Endodermal cell (in vitro differentiated cells): ENCODE measurements around the gene NUCKS1. TPM values are rescaled to one million over a fixed set of nuclear protein-coding genes. Genes with fewer than 3 reads are reported as not detected.

Experiments used
- DNase-seq: peaks from one replicate; pipeline ENCODE4 v3.0.0-alpha.2; 2017
- H3K27ac ChIP-seq: 2 replicates; pipeline ENCODE4 v1.5.1; 2013; ENCODE audit warnings: mild to moderate bottlenecking, low read depth, low read length, moderate library complexity
- H3K27me3 ChIP-seq: 2 replicates; pipeline ENCODE4 v1.6.1; 2013; ENCODE audit warnings: mild to moderate bottlenecking, low read length, moderate library complexity; ENCODE audit not compliant: insufficient read depth, control insufficient read depth, poor library complexity, severe bottlenecking
- H3K36me3 ChIP-seq: 2 replicates; pipeline ENCODE4 v1.7.0; 2013; ENCODE audit warnings: mild to moderate bottlenecking, low read length, moderate library complexity; ENCODE audit not compliant: control insufficient read depth, insufficient read depth
- H3K4me1 ChIP-seq: one replicate; pipeline ENCODE4 v1.7.0; 2013; ENCODE audit warnings: low read length; ENCODE audit not compliant: control insufficient read depth, insufficient read depth
- H3K4me3 ChIP-seq: 2 replicates; pipeline ENCODE4 v1.5.1; 2013; ENCODE audit warnings: mild to moderate bottlenecking, low read length, moderate library complexity
- H3K9ac ChIP-seq: 2 replicates; pipeline ENCODE4 v1.6.1; 2013; ENCODE audit warnings: mild to moderate bottlenecking, low read length, moderate library complexity; ENCODE audit not compliant: poor library complexity, severe bottlenecking; ENCODE audit errors: extremely low read depth
- H3K9me3 ChIP-seq: 2 replicates; pipeline ENCODE4 v1.6.1; 2013; ENCODE audit warnings: mild to moderate bottlenecking, low read length, moderate library complexity; ENCODE audit not compliant: control insufficient read depth
- H3K27ac Mint-ChIP-seq: 2 replicates; pipeline ENCODE4 v1.8.0; 2020; ENCODE audit warnings: mixed read lengths
- H3K27me3 Mint-ChIP-seq: 2 replicates; pipeline ENCODE4 v1.8.0; 2021; ENCODE audit warnings: mild to moderate bottlenecking, mixed read lengths; ENCODE audit not compliant: insufficient read depth
- H3K36me3 Mint-ChIP-seq: 2 replicates; pipeline ENCODE4 v1.8.0; 2020; ENCODE audit warnings: low read depth, mixed read lengths
- H3K4me1 Mint-ChIP-seq: 2 replicates; pipeline ENCODE4 v1.8.0; 2020; ENCODE audit warnings: mixed read lengths
- H3K4me3 Mint-ChIP-seq: 2 replicates; pipeline ENCODE4 v1.8.0; 2020; ENCODE audit warnings: mild to moderate bottlenecking, moderate library complexity, mixed read lengths
- H3K9me3 Mint-ChIP-seq: 2 replicates; pipeline ENCODE4 v1.8.0; 2020; ENCODE audit warnings: mild to moderate bottlenecking, mixed read lengths
- WGBS, 2 experiments: methylation state at CpG; one replicate each; pipeline versions ENCODE4 v1.1.5 to v1.1.7; 2013; ENCODE audit warnings: missing lambda C conversion rate in 2 of 2, mixed read lengths in 1 of 2; ENCODE audit not compliant: insufficient coverage in 1 of 2, insufficient read length in 1 of 2; 5-methylcytosine and 5-hydroxymethylcytosine counted together
- total RNA-seq, 2 donors: library from RNA; stranded (reverse); fragmentation: NEBNext Ultra II Directional in 1 of 2; extraction: Animal tissue kit (Norgen Biotek cat#: 25700) in 1 of 2; gene quantifications; 2 replicates in 1 of 2; 3 replicates in 1 of 2; pipeline ENCODE4 v1.2.1, GENCODE V29; 2021
- TF ChIP-seq, protein P1 (sequence below): fragments of 200-600 bp; sonication (generic); conservative IDR thresholded peaks from 2 replicates; pipeline ENCODE4 v1.5.0; 2021; ENCODE audit warnings: antibody characterized with exemption, mild to moderate bottlenecking

NUCKS1 gene
- total RNA-seq, 2 donors from 2014 or later = 380 to 532 TPM

DNA sequence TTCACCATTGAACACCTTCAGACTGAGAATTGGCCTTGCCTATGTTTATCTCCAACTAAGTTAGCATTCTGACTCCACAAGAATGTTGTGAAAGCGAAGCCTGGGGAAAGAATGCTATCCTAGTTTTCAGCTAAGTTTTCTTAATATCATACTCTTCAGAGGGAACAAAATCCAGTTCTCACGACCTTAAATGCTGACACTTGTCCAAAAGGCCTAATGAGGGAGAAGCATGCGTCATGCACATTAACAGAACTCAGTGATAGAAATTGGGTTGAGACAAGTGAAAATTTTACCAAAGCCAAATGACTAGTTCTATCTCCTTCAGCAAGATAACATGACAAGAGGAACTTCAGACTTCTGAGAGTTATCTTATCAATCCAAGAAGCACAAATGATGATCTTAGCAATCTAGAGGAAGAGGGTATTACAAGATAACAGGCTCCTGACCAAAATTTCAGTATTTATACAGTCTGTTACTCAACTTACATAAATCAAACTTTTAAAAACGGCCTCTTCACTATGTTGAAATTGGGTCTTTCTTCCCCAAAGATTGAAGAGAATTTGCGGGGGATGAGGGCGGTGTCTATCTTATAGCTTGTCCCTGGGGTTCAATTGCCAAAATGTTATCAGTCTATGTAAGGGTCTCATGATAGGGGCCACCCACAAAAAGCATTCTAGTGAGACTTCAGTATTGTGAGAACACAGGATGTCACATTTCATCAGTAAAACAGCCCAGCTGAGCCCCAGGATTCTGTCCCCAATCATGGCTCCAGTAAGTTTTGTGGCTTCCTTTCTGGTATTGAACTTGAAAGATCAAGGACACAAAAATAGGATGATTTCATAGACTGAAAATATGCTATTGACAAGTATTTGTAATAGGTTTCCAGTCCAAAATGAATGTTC, 43.1 kb downstream of the NUCKS1 start:
- peak overlapping the region; percentile 18 for H3K9ac ChIP-seq
- H3K4me3 ChIP-seq = no peak overlapping the region
- no peaks in the 10 kb centered on the region for H3K9me3 ChIP-seq
- H3K27me3 Mint-ChIP-seq = no peaks in the 10 kb centered on the region
- no peak overlapping the region for H3K4me3 Mint-ChIP-seq
- peaks cover 18% of the 10 kb centered on the region for H3K36me3 Mint-ChIP-seq
- H3K27me3 ChIP-seq = no peaks in the 10 kb centered on the region
- TF ChIP-seq, protein P1, sequence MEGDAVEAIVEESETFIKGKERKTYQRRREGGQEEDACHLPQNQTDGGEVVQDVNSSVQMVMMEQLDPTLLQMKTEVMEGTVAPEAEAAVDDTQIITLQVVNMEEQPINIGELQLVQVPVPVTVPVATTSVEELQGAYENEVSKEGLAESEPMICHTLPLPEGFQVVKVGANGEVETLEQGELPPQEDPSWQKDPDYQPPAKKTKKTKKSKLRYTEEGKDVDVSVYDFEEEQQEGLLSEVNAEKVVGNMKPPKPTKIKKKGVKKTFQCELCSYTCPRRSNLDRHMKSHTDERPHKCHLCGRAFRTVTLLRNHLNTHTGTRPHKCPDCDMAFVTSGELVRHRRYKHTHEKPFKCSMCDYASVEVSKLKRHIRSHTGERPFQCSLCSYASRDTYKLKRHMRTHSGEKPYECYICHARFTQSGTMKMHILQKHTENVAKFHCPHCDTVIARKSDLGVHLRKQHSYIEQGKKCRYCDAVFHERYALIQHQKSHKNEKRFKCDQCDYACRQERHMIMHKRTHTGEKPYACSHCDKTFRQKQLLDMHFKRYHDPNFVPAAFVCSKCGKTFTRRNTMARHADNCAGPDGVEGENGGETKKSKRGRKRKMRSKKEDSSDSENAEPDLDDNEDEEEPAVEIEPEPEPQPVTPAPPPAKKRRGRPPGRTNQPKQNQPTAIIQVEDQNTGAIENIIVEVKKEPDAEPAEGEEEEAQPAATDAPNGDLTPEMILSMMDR = no peak
- WGBS, 2 experiments = 86 to 87% methylated on average over 2 to 6 of the region's 6 CpGs
- peak overlapping the region; percentile 18 for H3K27ac ChIP-seq
- peaks cover 39% of the 10 kb centered on the region for H3K4me1 Mint-ChIP-seq
- no peaks in the 10 kb centered on the region for H3K9me3 Mint-ChIP-seq
- peaks cover 22% of the 10 kb centered on the region for H3K4me1 ChIP-seq
- H3K27ac Mint-ChIP-seq = peak overlapping the region; percentile 77
- H3K36me3 ChIP-seq = peaks cover 57% of the 10 kb centered on the region
- DNase-seq = no peak

DNA sequence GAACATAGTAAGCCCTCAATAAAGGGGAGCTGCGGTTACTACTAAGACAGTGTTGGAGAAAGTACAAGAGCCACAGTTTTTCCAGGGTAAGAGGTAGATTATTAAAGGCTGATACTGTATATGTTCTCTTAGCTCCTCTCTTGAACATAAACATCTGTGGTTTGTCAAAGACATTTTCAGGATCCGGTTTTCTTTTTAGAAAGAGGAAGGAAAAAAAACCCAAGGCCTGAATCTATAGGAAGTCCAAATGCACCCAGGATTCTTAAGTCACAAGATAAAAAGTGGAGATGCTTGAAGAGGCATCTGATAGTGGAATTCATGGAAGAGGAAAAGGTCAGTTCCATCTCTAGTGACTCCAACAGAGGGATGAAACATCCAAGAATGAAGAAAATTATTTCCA, 45.1 kb downstream of the NUCKS1 start:
- H3K27ac Mint-ChIP-seq = no peak overlapping the region
- no peak overlapping the region for H3K27ac ChIP-seq
- H3K36me3 ChIP-seq = peaks cover 59% of the 10 kb centered on the region
- H3K9ac ChIP-seq = no peak overlapping the region
- no peaks in the 10 kb centered on the region for H3K27me3 ChIP-seq
- 88 to 100% methylated on average over 2 of the region's 2 CpGs for WGBS, 2 experiments
- no peak for DNase-seq
- H3K9me3 Mint-ChIP-seq = no peaks in the 10 kb centered on the region
- peaks cover 24% of the 10 kb centered on the region for H3K4me1 ChIP-seq
- peaks cover 18% of the 10 kb centered on the region for H3K36me3 Mint-ChIP-seq
- H3K9me3 ChIP-seq = no peaks in the 10 kb centered on the region
- H3K4me3 Mint-ChIP-seq = no peak overlapping the region
- no peak overlapping the region for H3K4me3 ChIP-seq
- TF ChIP-seq, protein P1 = no peak
- peaks cover 48% of the 10 kb centered on the region for H3K4me1 Mint-ChIP-seq
- no peaks in the 10 kb centered on the region for H3K27me3 Mint-ChIP-seq

DNA sequence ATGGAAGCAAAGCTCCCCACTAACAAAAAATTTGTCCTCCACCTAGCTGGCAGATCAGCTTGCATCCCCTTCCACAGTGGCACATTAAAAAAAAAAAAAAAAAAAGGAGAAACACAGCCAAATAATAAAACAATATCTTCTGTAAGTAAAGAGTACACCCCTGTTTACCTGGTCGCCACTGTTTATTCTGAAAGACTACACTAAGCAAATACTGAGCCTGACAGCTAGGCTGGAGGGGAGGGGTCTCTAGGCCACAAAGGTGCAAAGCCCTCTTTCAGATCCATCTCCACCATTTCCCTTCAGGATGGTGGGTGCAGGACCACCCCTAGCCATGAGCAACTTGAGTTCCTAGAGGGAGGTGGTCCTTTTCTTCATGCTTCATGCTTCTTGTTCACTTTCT, 46.9 kb downstream of the NUCKS1 start:
- no peaks in the 10 kb centered on the region for H3K9me3 ChIP-seq
- H3K27me3 ChIP-seq = no peaks in the 10 kb centered on the region
- H3K9me3 Mint-ChIP-seq = no peaks in the 10 kb centered on the region
- WGBS, 2 experiments = 76 to 100% methylated on average over 1 of the region's 1 CpG
- peak overlapping the region; percentile 32 for H3K4me3 Mint-ChIP-seq
- peaks cover 48% of the 10 kb centered on the region for H3K4me1 Mint-ChIP-seq
- H3K36me3 Mint-ChIP-seq = peaks cover 14% of the 10 kb centered on the region
- no peak for DNase-seq
- peaks cover 24% of the 10 kb centered on the region for H3K4me1 ChIP-seq
- no peaks in the 10 kb centered on the region for H3K27me3 Mint-ChIP-seq
- peaks cover 50% of the 10 kb centered on the region for H3K36me3 ChIP-seq
- H3K27ac Mint-ChIP-seq = peak overlapping the region; percentile 8
- no peak overlapping the region for H3K27ac ChIP-seq
- TF ChIP-seq, protein P1 = no peak
- peak overlapping the region; percentile 36 for H3K4me3 ChIP-seq
- H3K9ac ChIP-seq = no peak overlapping the region
